Measurements from ENCODE around the gene MINDY4.

Gene MINDY4

DNA sequence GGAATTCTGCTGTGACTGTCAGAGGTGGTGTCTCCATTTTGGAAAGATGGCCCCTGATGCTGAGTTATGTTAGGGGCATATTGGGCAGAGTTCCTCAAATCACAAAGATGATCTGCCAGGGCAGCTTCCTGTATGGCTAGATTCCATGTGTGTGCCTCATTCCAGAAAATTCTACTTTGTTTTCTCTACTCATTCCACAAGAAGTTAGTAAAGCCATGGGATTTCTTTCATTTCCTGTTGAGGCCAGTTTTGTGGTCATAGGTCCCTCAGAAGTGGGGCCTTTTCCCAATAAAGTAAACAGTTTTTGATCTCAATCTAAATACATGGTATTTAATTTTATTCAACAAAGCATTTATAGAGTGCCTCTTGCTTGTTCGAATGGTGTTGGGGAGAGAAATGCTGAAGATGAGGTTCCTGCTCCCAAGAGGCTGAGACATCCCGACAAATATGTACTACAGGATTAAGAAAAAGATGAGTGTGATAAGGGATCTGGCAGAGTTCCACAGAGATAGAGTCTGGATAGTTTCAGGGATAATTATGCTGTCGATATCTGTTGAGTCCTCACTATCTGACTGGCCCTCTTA, 33.0 kb downstream of the MINDY4 start:
- no peaks in the 10 kb centered on the region for H3K9me3 ChIP-seq (ENCODE audit: control insufficient read depth, insufficient read depth, low read depth, low read length)
- TF ChIP-seq HOXA7 (CRISPR knock-in tag; IDR thresholded peaks at IDR 0.05; ENCODE audit: borderline replicate concordance) (no peak), OVOL3 (tag by site-specific recombination; IDR thresholded peaks at IDR 0.05) (no peak), ZNF133 (tag by site-specific recombination; IDR thresholded peaks at IDR 0.05) (no peak), ZEB2 (tag by site-specific recombination; IDR thresholded peaks at IDR 0.05) (no peak), ZNF664 (tag by site-specific recombination; IDR thresholded peaks at IDR 0.05) (no peak), ZNF341 (tag by site-specific recombination; IDR thresholded peaks at IDR 0.05; ENCODE audit: low read depth) (no peak), ZNF221 (tag by site-specific recombination; IDR thresholded peaks at IDR 0.05; ENCODE audit: borderline replicate concordance) (no peak), ZNF785 (tag by site-specific recombination; IDR thresholded peaks at IDR 0.05) (no peak), GLIS2 (tag by site-specific recombination; IDR thresholded peaks at IDR 0.05) (no peak), ZNF747 (tag by site-specific recombination; IDR thresholded peaks at IDR 0.05) (no peak)
- TF ChIP-seq, protein P1, sequence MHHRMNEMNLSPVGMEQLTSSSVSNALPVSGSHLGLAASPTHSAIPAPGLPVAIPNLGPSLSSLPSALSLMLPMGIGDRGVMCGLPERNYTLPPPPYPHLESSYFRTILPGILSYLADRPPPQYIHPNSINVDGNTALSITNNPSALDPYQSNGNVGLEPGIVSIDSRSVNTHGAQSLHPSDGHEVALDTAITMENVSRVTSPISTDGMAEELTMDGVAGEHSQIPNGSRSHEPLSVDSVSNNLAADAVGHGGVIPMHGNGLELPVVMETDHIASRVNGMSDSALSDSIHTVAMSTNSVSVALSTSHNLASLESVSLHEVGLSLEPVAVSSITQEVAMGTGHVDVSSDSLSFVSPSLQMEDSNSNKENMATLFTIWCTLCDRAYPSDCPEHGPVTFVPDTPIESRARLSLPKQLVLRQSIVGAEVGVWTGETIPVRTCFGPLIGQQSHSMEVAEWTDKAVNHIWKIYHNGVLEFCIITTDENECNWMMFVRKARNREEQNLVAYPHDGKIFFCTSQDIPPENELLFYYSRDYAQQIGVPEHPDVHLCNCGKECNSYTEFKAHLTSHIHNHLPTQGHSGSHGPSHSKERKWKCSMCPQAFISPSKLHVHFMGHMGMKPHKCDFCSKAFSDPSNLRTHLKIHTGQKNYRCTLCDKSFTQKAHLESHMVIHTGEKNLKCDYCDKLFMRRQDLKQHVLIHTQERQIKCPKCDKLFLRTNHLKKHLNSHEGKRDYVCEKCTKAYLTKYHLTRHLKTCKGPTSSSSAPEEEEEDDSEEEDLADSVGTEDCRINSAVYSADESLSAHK (tag by site-specific recombination; IDR thresholded peaks at IDR 0.05), result no peak
- TF ChIP-seq, protein P2, sequence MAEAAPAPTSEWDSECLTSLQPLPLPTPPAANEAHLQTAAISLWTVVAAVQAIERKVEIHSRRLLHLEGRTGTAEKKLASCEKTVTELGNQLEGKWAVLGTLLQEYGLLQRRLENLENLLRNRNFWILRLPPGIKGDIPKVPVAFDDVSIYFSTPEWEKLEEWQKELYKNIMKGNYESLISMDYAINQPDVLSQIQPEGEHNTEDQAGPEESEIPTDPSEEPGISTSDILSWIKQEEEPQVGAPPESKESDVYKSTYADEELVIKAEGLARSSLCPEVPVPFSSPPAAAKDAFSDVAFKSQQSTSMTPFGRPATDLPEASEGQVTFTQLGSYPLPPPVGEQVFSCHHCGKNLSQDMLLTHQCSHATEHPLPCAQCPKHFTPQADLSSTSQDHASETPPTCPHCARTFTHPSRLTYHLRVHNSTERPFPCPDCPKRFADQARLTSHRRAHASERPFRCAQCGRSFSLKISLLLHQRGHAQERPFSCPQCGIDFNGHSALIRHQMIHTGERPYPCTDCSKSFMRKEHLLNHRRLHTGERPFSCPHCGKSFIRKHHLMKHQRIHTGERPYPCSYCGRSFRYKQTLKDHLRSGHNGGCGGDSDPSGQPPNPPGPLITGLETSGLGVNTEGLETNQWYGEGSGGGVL (tag by site-specific recombination; IDR thresholded peaks at IDR 0.05), result no peak
- TF ChIP-seq, protein P3, sequence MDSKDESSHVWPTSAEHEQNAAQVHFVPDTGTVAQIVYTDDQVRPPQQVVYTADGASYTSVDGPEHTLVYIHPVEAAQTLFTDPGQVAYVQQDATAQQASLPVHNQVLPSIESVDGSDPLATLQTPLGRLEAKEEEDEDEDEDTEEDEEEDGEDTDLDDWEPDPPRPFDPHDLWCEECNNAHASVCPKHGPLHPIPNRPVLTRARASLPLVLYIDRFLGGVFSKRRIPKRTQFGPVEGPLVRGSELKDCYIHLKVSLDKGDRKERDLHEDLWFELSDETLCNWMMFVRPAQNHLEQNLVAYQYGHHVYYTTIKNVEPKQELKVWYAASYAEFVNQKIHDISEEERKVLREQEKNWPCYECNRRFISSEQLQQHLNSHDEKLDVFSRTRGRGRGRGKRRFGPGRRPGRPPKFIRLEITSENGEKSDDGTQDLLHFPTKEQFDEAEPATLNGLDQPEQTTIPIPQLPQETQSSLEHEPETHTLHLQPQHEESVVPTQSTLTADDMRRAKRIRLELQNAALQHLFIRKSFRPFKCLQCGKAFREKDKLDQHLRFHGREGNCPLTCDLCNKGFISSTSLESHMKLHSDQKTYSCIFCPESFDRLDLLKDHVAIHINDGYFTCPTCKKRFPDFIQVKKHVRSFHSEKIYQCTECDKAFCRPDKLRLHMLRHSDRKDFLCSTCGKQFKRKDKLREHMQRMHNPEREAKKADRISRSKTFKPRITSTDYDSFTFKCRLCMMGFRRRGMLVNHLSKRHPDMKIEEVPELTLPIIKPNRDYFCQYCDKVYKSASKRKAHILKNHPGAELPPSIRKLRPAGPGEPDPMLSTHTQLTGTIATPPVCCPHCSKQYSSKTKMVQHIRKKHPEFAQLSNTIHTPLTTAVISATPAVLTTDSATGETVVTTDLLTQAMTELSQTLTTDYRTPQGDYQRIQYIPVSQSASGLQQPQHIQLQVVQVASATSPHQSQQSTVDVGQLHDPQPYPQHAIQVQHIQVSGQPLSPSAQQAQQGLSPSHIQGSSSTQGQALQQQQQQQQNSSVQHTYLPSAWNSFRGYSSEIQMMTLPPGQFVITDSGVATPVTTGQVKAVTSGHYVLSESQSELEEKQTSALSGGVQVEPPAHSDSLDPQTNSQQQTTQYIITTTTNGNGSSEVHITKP (tag by site-specific recombination; IDR thresholded peaks at IDR 0.05), result no peak
- TF ChIP-seq, protein P4, sequence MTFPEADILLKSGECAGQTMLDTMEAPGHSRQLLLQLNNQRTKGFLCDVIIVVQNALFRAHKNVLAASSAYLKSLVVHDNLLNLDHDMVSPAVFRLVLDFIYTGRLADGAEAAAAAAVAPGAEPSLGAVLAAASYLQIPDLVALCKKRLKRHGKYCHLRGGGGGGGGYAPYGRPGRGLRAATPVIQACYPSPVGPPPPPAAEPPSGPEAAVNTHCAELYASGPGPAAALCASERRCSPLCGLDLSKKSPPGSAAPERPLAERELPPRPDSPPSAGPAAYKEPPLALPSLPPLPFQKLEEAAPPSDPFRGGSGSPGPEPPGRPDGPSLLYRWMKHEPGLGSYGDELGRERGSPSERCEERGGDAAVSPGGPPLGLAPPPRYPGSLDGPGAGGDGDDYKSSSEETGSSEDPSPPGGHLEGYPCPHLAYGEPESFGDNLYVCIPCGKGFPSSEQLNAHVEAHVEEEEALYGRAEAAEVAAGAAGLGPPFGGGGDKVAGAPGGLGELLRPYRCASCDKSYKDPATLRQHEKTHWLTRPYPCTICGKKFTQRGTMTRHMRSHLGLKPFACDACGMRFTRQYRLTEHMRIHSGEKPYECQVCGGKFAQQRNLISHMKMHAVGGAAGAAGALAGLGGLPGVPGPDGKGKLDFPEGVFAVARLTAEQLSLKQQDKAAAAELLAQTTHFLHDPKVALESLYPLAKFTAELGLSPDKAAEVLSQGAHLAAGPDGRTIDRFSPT (tag by site-specific recombination; IDR thresholded peaks at IDR 0.05), result no peak
- H3K36me3 ChIP-seq (ENCODE audit: control insufficient read depth in 2 of 2, insufficient read depth in 1 of 2, low read length in 2 of 2), result no peaks in the 10 kb centered on the region
- no peak overlapping the region for H3K4me3 ChIP-seq (ENCODE audit: low read depth, low read length)
- ChIA-PET POLR2A (no interaction called here), CTCF (interaction anchor here (0.7 to 1.4 kb wide), 3 partner anchors 169 to 323 kb away, joined by 3 to 6 read pairs (median 4); no protein-coding TSS in a partner anchor)
- H3K4me1 ChIP-seq (ENCODE audit: control insufficient read depth, insufficient read depth, low read length), result no peaks in the 10 kb centered on the region
- no peak overlapping the region for H3K27ac ChIP-seq (ENCODE audit: extremely low read depth, low read depth, low read length)
